K562 (cell line): Measurements from ENCODE around the gene BTBD10. TPM values are rescaled to one million over a fixed set of nuclear protein-coding genes. Genes with fewer than 3 reads are reported as not detected.
A peak's percentile ranks its signal among the peaks of the same experiment; 100 is the strongest.

Source experiments
- COPS2 ChIP-seq: fragments of 450-650 bp; conservative IDR thresholded peaks from 2 replicates; pipeline ENCODE4 v1.6.1; 2016; ENCODE audit warnings: mild to moderate bottlenecking, moderate library complexity
- CREB5 ChIP-seq: fragments of 250-450 bp; sonication (Bioruptor Pico); IDR thresholded peaks from 2 replicates; pipeline ENCODE4 v1.5.0; 2020; ENCODE audit warnings: mild to moderate bottlenecking
- KDM5B ChIP-seq: fragments of 200-600 bp; sonication (generic); IDR thresholded peaks from 2 replicates; pipeline ENCODE4 v1.6.1; 2012; ENCODE audit warnings: low read depth, mild to moderate bottlenecking, moderate library complexity, low read length, control low read depth, inconsistent platforms; ENCODE audit not compliant: insufficient replicate concordance
- KLF16 ChIP-seq: IDR thresholded peaks from 2 replicates; pipeline ENCODE4 v1.6.1; 2016; ENCODE audit warnings: antibody characterized with exemption
- MEIS2 ChIP-seq: fragments of 450-650 bp; IDR thresholded peaks from 2 replicates; pipeline ENCODE4 v1.6.1; 2014; ENCODE audit warnings: mild to moderate bottlenecking; ENCODE audit not compliant: partially characterized antibody
- PHF8 ChIP-seq: fragments of 200-600 bp; sonication (generic); IDR thresholded peaks from 2 replicates; pipeline ENCODE4 v1.6.1; 2012; ENCODE audit warnings: mixed run types, mild to moderate bottlenecking, inconsistent platforms, low read length, moderate library complexity, borderline replicate concordance
- RNF2 ChIP-seq: sonication (generic); IDR thresholded peaks from 2 replicates; pipeline ENCODE4 v1.6.1; 2016
- SAFB ChIP-seq: fragments of 200-400 bp; formaldehyde crosslinking; IDR thresholded peaks from 2 replicates; pipeline ENCODE4 v1.6.1; 2017; ENCODE audit warnings: low read depth, low read length, borderline replicate concordance
- SIN3A ChIP-seq, 2 experiments: fragments of 150-350 bp in 1 of 2; IDR thresholded peaks; 2 replicates each; pipeline ENCODE4 v1.6.1; 2011 to 2016; ENCODE audit warnings: borderline replicate concordance in 2 of 2, low read depth in 2 of 2, low read length in 2 of 2, mild to moderate bottlenecking in 2 of 2, moderate library complexity in 2 of 2; ENCODE audit not compliant: control insufficient read depth in 1 of 2
- SIN3B ChIP-seq: fragments of 450-650 bp; IDR thresholded peaks from 2 replicates; pipeline ENCODE4 v1.6.1; 2017; ENCODE audit warnings: low read depth, mild to moderate bottlenecking, moderate library complexity
- SMARCA4 ChIP-seq: fragments of 450-650 bp; IDR thresholded peaks from 2 replicates; pipeline ENCODE4 v1.6.1; 2016
- SMARCE1 ChIP-seq: fragments of 450-650 bp; IDR thresholded peaks from 2 replicates; pipeline ENCODE4 v1.7.1; 2016; ENCODE audit warnings: mild to moderate bottlenecking
- TBL1XR1 ChIP-seq, 2 experiments: IDR thresholded peaks; 2 replicates each; pipeline ENCODE4 v1.6.1; 2012; ENCODE audit warnings: improper control_type of control experiment in 2 of 2, low read length in 2 of 2, mild to moderate bottlenecking in 1 of 2
- ZNF592 ChIP-seq: fragments of 450-650 bp; IDR thresholded peaks from 2 replicates; pipeline ENCODE4 v1.6.1; 2017; ENCODE audit warnings: antibody characterized with exemption, mild to moderate bottlenecking
- ZNF785 ChIP-seq: fragments of 250-450 bp; sonication (Bioruptor Pico); IDR thresholded peaks from 2 replicates; pipeline ENCODE4 v1.4.0; 2020; ENCODE audit warnings: mild to moderate bottlenecking
- polyA plus RNA-seq, 8 experiments: library from polyadenylated mRNA; depleted of rRNA in 4 of 8; stranded (reverse) in 5 of 8; unstranded in 3 of 8; fragments of >200 nt; fragmentation: Nextera tagmentation in 2 of 8; fragmentation: Illumina TruSeq in 1 of 8; extraction: Ambion mirVana in 2 of 8; extraction: Trizol in 1 of 8; gene quantifications; 2 replicates each; pipeline versions ENCODE4 v1.2.1 to v1.2.3, GENCODE V29; 2011 to 2014; ENCODE audit warnings: inconsistent platforms in 1 of 8, missing spikeins in 1 of 8
- total RNA-seq, 7 experiments: library from RNA; depleted of rRNA in 6 of 7; stranded (reverse); fragments of >200 nt in 6 of 7; fragmentation: Illumina TruSeq in 2 of 7; extraction: Trizol in 2 of 7; gene quantifications; 2 replicates each; pipeline versions ENCODE4 v1.2.1 to v1.2.3, GENCODE V29; 2011 to 2021; ENCODE audit warnings: low replicate concordance in 1 of 7
- TF ChIP-seq, protein P1 (sequence below), 2 experiments: fragments of 450-650 bp; conservative IDR thresholded peaks; 2 replicates each; pipeline ENCODE4 v1.6.1; 2017; ENCODE audit warnings: mild to moderate bottlenecking in 2 of 2, moderate library complexity in 2 of 2
- TF ChIP-seq, protein P2 (sequence below): fragments of 450-650 bp; IDR thresholded peaks from 2 replicates; pipeline ENCODE4 v1.7.1; 2018; ENCODE audit warnings: mild to moderate bottlenecking, low read depth; ENCODE audit not compliant: partially characterized antibody

Gene BTBD10
- total and polyA plus RNA-seq, 9 of the 15 experiments (the other 6 are each of a cell fraction or from before 2014, with no cell fraction given): 11.6 to 22.8 (median 16.3) TPM

- TF ChIP-seq ZNF592 (peak; percentile 53; the same call in 1 of the 2 replicates), SMARCE1 (no peak), KDM5B (peak; percentile 90), KLF16 (no peak), SIN3A (IDR thresholded peaks at IDR 0.05; ENCODE audit: borderline replicate concordance in 2 of 2, control insufficient read depth in 1 of 2, low read depth in 2 of 2, low read length in 2 of 2) (peak; percentile 43 to 87; a peak in 2 of 4 replicates), COPS2 (no peak), PHF8 (peak; percentile 99), SMARCA4 (0 out of 2 replicates have a peak, but pooled peaks have one; percentile 21), MEIS2 (no peak), TBL1XR1 (IDR thresholded peaks at IDR 0.05; ENCODE audit: low read length in 2 of 2) (no peak), ZNF785 (no peak), CREB5 (CRISPR knock-in tag) (no peak), RNF2 (peak; percentile 60; the same call in 1 of the 2 replicates), SIN3B (no peak), SAFB (peak; percentile 89)
- TF ChIP-seq, protein P1, sequence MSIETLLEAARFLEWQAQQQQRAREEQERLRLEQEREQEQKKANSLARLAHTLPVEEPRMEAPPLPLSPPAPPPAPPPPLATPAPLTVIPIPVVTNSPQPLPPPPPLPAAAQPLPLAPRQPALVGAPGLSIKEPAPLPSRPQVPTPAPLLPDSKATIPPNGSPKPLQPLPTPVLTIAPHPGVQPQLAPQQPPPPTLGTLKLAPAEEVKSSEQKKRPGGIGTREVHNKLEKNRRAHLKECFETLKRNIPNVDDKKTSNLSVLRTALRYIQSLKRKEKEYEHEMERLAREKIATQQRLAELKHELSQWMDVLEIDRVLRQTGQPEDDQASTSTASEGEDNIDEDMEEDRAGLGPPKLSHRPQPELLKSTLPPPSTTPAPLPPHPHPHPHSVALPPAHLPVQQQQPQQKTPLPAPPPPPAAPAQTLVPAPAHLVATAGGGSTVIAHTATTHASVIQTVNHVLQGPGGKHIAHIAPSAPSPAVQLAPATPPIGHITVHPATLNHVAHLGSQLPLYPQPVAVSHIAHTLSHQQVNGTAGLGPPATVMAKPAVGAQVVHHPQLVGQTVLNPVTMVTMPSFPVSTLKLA (conservative IDR thresholded peaks at IDR 0.05): peak; percentile 58 to 62
- TF ChIP-seq, protein P2, sequence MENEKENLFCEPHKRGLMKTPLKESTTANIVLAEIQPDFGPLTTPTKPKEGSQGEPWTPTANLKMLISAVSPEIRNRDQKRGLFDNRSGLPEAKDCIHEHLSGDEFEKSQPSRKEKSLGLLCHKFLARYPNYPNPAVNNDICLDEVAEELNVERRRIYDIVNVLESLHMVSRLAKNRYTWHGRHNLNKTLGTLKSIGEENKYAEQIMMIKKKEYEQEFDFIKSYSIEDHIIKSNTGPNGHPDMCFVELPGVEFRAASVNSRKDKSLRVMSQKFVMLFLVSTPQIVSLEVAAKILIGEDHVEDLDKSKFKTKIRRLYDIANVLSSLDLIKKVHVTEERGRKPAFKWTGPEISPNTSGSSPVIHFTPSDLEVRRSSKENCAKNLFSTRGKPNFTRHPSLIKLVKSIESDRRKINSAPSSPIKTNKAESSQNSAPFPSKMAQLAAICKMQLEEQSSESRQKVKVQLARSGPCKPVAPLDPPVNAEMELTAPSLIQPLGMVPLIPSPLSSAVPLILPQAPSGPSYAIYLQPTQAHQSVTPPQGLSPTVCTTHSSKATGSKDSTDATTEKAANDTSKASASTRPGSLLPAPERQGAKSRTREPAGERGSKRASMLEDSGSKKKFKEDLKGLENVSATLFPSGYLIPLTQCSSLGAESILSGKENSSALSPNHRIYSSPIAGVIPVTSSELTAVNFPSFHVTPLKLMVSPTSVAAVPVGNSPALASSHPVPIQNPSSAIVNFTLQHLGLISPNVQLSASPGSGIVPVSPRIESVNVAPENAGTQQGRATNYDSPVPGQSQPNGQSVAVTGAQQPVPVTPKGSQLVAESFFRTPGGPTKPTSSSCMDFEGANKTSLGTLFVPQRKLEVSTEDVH: no peak
Measured at GRCh38 chr11:13462901-13463778, at the start of gene BTBD10 (continued).
